Prostate gland (tissue), 2 donors: ENCODE results near the gene LTBP3. TPM values are rescaled to one million over a fixed set of nuclear protein-coding genes. Genes with fewer than 3 reads are reported as not detected.

Experiments used
- DNase-seq: peaks from one replicate; pipeline ENCODE4 v3.0.0-alpha.2; 2019; ENCODE audit warnings: low spot score
- H3K27ac ChIP-seq, 2 donors: fragments of 200-600 bp; sonication (generic); 2 replicates each; pipeline ENCODE4 v1.5.1; 2017 to 2019
- H3K27me3 ChIP-seq: fragments of 200-600 bp; sonication (generic); replicated peaks from 2 replicates; pipeline ENCODE4 v1.5.1; 2019; ENCODE audit not compliant: insufficient read depth
- H3K36me3 ChIP-seq, 2 donors: fragments of 200-600 bp; sonication (generic); 1 replicate in 1 of 2; 2 replicates in 1 of 2; pipeline versions ENCODE4 v1.5.1 to v1.8.1; 2017 to 2019
- H3K4me1 ChIP-seq: fragments of 200-600 bp; sonication (generic); replicated peaks from 2 replicates; pipeline ENCODE4 v1.5.1; 2019
- H3K4me3 ChIP-seq, 2 donors: fragments of 200-600 bp; sonication (generic); 2 replicates each; pipeline ENCODE4 v1.5.1; 2017 to 2019
- H3K9me3 ChIP-seq: fragments of 200-600 bp; sonication (generic); 2 replicates; pipeline ENCODE4 v1.5.1; 2017
- CTCF ChIP-seq, 4 experiments: fragments of 200-600 bp in 2 of 4; fragments of 450-650 bp in 2 of 4; sonication (generic) in 2 of 4; IDR thresholded peaks; 1 replicate in 3 of 4; 2 replicates in 1 of 4; pipeline ENCODE4 v1.5.1; 2016 to 2019; ENCODE audit warnings: antibody characterized with exemption in 4 of 4, mild to moderate bottlenecking in 2 of 4, moderate library complexity in 2 of 4
- POLR2A ChIP-seq: fragments of 450-650 bp; IDR thresholded peaks from one replicate; pipeline ENCODE4 v1.6.1; 2016; ENCODE audit warnings: antibody characterized with exemption, mild to moderate bottlenecking
- POLR2AphosphoS5 ChIP-seq: sonication (generic); formaldehyde crosslinking; IDR thresholded peaks from one replicate; pipeline ENCODE4 v1.6.1; 2017; ENCODE audit warnings: antibody characterized with exemption
- WGBS: methylation state at CpG from one replicate; pipeline ENCODE4 v1.1.5; 2018; 5-methylcytosine and 5-hydroxymethylcytosine counted together
- intact Hi-C: fragments of 100-400 bp; cut with DNase I; formaldehyde crosslinking; loops from one replicate; pipeline ENCODE4 v1.14.2; 2022
- total RNA-seq, 2 donors: library from RNA; depleted of rRNA; stranded (reverse); fragments of >200 nt; gene quantifications; one replicate each; pipeline ENCODE4 v1.1.0, GENCODE V29; 2016

LTBP3 gene
- total RNA-seq, 2 donors from 2014 or later: 220 to 234 TPM

- Histone ChIP-seq H3K9me3 (no peaks in the 10 kb centered on the region), H3K27ac (no peak overlapping the region), H3K27me3 (no peaks in the 10 kb centered on the region), H3K4me3 (no peak overlapping the region), H3K4me1 (peaks cover 14% of the 10 kb centered on the region), H3K36me3 (peaks cover 9 to 29% of the 10 kb centered on the region in 2 donors)
- TF ChIP-seq CTCF (IDR thresholded peaks at IDR 0.05) (no peak), POLR2A (no peak), POLR2AphosphoS5 (no peak)
- 74% methylated on average over 12 of the region's 12 CpGs for WGBS
- DNase-seq: no peak
- intact Hi-C loops: no loop called here
Measured at GRCh38 chr11:65536412-65537295, 21.5 kb downstream of the LTBP3 start.

- Histone ChIP-seq H3K4me1 (peaks cover 7% of the 10 kb centered on the region), H3K27me3 (no peaks in the 10 kb centered on the region), H3K36me3 (peaks cover 18 to 37% of the 10 kb centered on the region in 2 donors), H3K4me3 (no peak overlapping the region), H3K9me3 (no peaks in the 10 kb centered on the region), H3K27ac (no peak overlapping the region)
- WGBS: 82% methylated on average over 9 of the region's 9 CpGs
- intact Hi-C loops: no loop called here
- no peak for DNase-seq
- TF ChIP-seq POLR2AphosphoS5: no peak
- no peak for TF ChIP-seq CTCF (IDR thresholded peaks at IDR 0.05)
- no peak for TF ChIP-seq POLR2A
Measured at GRCh38 chr11:65535102-65535501, 23.1 kb downstream of the LTBP3 start.

GRCh38 chr11:65532388-65533064 is 25.6 kb downstream of the LTBP3 start:
- TF ChIP-seq POLR2A (no peak), CTCF (IDR thresholded peaks at IDR 0.05) (no peak), POLR2AphosphoS5 (no peak)
- peaks cover 18 to 27% of the 10 kb centered on the region in 2 donors for H3K36me3 ChIP-seq
- DNase-seq: no peak
- 66% methylated on average over 15 of the region's 15 CpGs for WGBS
- H3K9me3 ChIP-seq: no peaks in the 10 kb centered on the region
- no peaks in the 10 kb centered on the region for H3K4me1 ChIP-seq
- no peaks in the 10 kb centered on the region for H3K27me3 ChIP-seq
- H3K4me3 ChIP-seq: no peak overlapping the region
- H3K27ac ChIP-seq: no peak overlapping the region
- intact Hi-C loops: no loop called here

GRCh38 chr11:65530157-65530496 is 28.0 kb downstream of the LTBP3 start:
- DNase-seq: no peak
- H3K9me3 ChIP-seq: no peaks in the 10 kb centered on the region
- intact Hi-C loops: no loop called here
- H3K27ac ChIP-seq: no peak overlapping the region
- no peaks in the 10 kb centered on the region for H3K27me3 ChIP-seq
- peaks cover 6% of the 10 kb centered on the region for H3K4me1 ChIP-seq
- H3K4me3 ChIP-seq: no peak overlapping the region
- 70% methylated on average over 5 of the region's 5 CpGs for WGBS
- peaks cover 16 to 17% of the 10 kb centered on the region in 2 donors for H3K36me3 ChIP-seq
- TF ChIP-seq POLR2AphosphoS5: no peak
- TF ChIP-seq CTCF (IDR thresholded peaks at IDR 0.05): no peak
- TF ChIP-seq POLR2A: no peak
